Measurements from ENCODE around the gene PRR5L.

PRR5L gene

GRCh38 chr11:36380296-36381014 is 84.4 kb downstream of the PRR5L start:
- Histone ChIP-seq H3K4me3 (ENCODE audit: low read depth, low read length) (no peak overlapping the region), H3K4me1 (ENCODE audit: control insufficient read depth, insufficient read depth, low read length) (peaks cover 9% of the 10 kb centered on the region; the same call in 1 of the 2 replicates), H3K27me3 (ENCODE audit: control insufficient read depth, insufficient read depth, low read length) (peaks cover 29% of the 10 kb centered on the region), H3K9me3 (ENCODE audit: control insufficient read depth, insufficient read depth, low read length) (no peaks in the 10 kb centered on the region), H3K9ac (ENCODE audit: low read depth, low read length) (no peak overlapping the region), H3K27ac (ENCODE audit: low read depth, low read length) (no peak overlapping the region), H3K36me3 (ENCODE audit: control insufficient read depth, insufficient read depth, low read length) (no peaks in the 10 kb centered on the region)

- no peak overlapping the region for H3K27ac ChIP-seq (ENCODE audit: low read depth, low read length)
- H3K9me3 ChIP-seq (ENCODE audit: control insufficient read depth, insufficient read depth, low read length) = no peaks in the 10 kb centered on the region
- no peak overlapping the region for H3K4me3 ChIP-seq (ENCODE audit: low read depth, low read length)
- no peaks in the 10 kb centered on the region for H3K36me3 ChIP-seq (ENCODE audit: control insufficient read depth, insufficient read depth, low read length)
- H3K9ac ChIP-seq (ENCODE audit: low read depth, low read length) = no peak overlapping the region
- H3K27me3 ChIP-seq (ENCODE audit: control insufficient read depth, insufficient read depth, low read length) = peaks cover 27% of the 10 kb centered on the region
- H3K4me1 ChIP-seq (ENCODE audit: control insufficient read depth, insufficient read depth, low read length) = peaks cover 7% of the 10 kb centered on the region; the same call in 1 of the 2 replicates
Observed at GRCh38 chr11:36381015-36381360, 84.9 kb downstream of the PRR5L start.

GRCh38 chr11:36383195-36383594 is 87.1 kb downstream of the PRR5L start:
- Histone ChIP-seq H3K9ac (ENCODE audit: low read depth, low read length) (no peak overlapping the region), H3K9me3 (ENCODE audit: control insufficient read depth, insufficient read depth, low read length) (no peaks in the 10 kb centered on the region), H3K4me1 (ENCODE audit: control insufficient read depth, insufficient read depth, low read length) (peaks cover under 1% of the 10 kb centered on the region; the same call in 1 of the 2 replicates), H3K27me3 (ENCODE audit: control insufficient read depth, insufficient read depth, low read length) (peaks cover 7% of the 10 kb centered on the region), H3K36me3 (ENCODE audit: control insufficient read depth, insufficient read depth, low read length) (no peaks in the 10 kb centered on the region), H3K4me3 (ENCODE audit: low read depth, low read length) (no peak overlapping the region), H3K27ac (ENCODE audit: low read depth, low read length) (no peak overlapping the region)

- H3K27ac ChIP-seq (ENCODE audit: low read depth, low read length) = no peak overlapping the region
- H3K9ac ChIP-seq (ENCODE audit: low read depth, low read length) = no peak overlapping the region
- no peaks in the 10 kb centered on the region for H3K4me1 ChIP-seq (ENCODE audit: control insufficient read depth, insufficient read depth, low read length)
- H3K4me3 ChIP-seq (ENCODE audit: low read depth, low read length) = no peak overlapping the region
- no peaks in the 10 kb centered on the region for H3K36me3 ChIP-seq (ENCODE audit: control insufficient read depth, insufficient read depth, low read length)
- no peaks in the 10 kb centered on the region for H3K9me3 ChIP-seq (ENCODE audit: control insufficient read depth, insufficient read depth, low read length)
- no peaks in the 10 kb centered on the region for H3K27me3 ChIP-seq (ENCODE audit: control insufficient read depth, insufficient read depth, low read length)
Observed at GRCh38 chr11:36385121-36385970, 89.3 kb downstream of the PRR5L start.

- no peak overlapping the region for H3K27ac ChIP-seq (ENCODE audit: low read depth, low read length)
- no peaks in the 10 kb centered on the region for H3K36me3 ChIP-seq (ENCODE audit: control insufficient read depth, insufficient read depth, low read length)
Observed at GRCh38 chr11:36386411-36386810, 90.3 kb downstream of the PRR5L start.

GRCh38 chr11:36388071-36388470 is 92.0 kb downstream of the PRR5L start:
- Histone ChIP-seq H3K36me3 (ENCODE audit: control insufficient read depth, insufficient read depth, low read length) (no peaks in the 10 kb centered on the region), H3K9me3 (ENCODE audit: control insufficient read depth, insufficient read depth, low read length) (no peaks in the 10 kb centered on the region), H3K27ac (ENCODE audit: low read depth, low read length) (no peak overlapping the region), H3K4me3 (ENCODE audit: low read depth, low read length) (no peak overlapping the region), H3K4me1 (ENCODE audit: control insufficient read depth, insufficient read depth, low read length) (no peaks in the 10 kb centered on the region), H3K27me3 (ENCODE audit: control insufficient read depth, insufficient read depth, low read length) (no peaks in the 10 kb centered on the region), H3K9ac (ENCODE audit: low read depth, low read length) (no peak overlapping the region)

More at GRCh38 chr11:36386411-36386810, 90.3 kb downstream of the PRR5L start:
- H3K9ac ChIP-seq (ENCODE audit: low read depth, low read length) = no peak overlapping the region
- H3K4me3 ChIP-seq (ENCODE audit: low read depth, low read length) = no peak overlapping the region
- no peaks in the 10 kb centered on the region for H3K27me3 ChIP-seq (ENCODE audit: control insufficient read depth, insufficient read depth, low read length)
- no peaks in the 10 kb centered on the region for H3K9me3 ChIP-seq (ENCODE audit: control insufficient read depth, insufficient read depth, low read length)
- H3K4me1 ChIP-seq (ENCODE audit: control insufficient read depth, insufficient read depth, low read length) = no peaks in the 10 kb centered on the region

- no peak overlapping the region for H3K27ac ChIP-seq (ENCODE audit: low read depth, low read length)
- H3K36me3 ChIP-seq (ENCODE audit: control insufficient read depth, insufficient read depth, low read length) = no peaks in the 10 kb centered on the region
- no peaks in the 10 kb centered on the region for H3K4me1 ChIP-seq (ENCODE audit: control insufficient read depth, insufficient read depth, low read length)
- H3K27me3 ChIP-seq (ENCODE audit: control insufficient read depth, insufficient read depth, low read length) = no peaks in the 10 kb centered on the region
- no peak overlapping the region for H3K9ac ChIP-seq (ENCODE audit: low read depth, low read length)
- no peaks in the 10 kb centered on the region for H3K9me3 ChIP-seq (ENCODE audit: control insufficient read depth, insufficient read depth, low read length)
- no peak overlapping the region for H3K4me3 ChIP-seq (ENCODE audit: low read depth, low read length)
Observed at GRCh38 chr11:36388951-36389350, 92.9 kb downstream of the PRR5L start.

GRCh38 chr11:36389811-36390210 is 93.7 kb downstream of the PRR5L start:
- Histone ChIP-seq H3K36me3 (ENCODE audit: control insufficient read depth, insufficient read depth, low read length) (no peaks in the 10 kb centered on the region), H3K27ac (ENCODE audit: low read depth, low read length) (no peak overlapping the region), H3K9me3 (ENCODE audit: control insufficient read depth, insufficient read depth, low read length) (no peaks in the 10 kb centered on the region), H3K27me3 (ENCODE audit: control insufficient read depth, insufficient read depth, low read length) (no peaks in the 10 kb centered on the region), H3K4me1 (ENCODE audit: control insufficient read depth, insufficient read depth, low read length) (no peaks in the 10 kb centered on the region), H3K4me3 (ENCODE audit: low read depth, low read length) (no peak overlapping the region), H3K9ac (ENCODE audit: low read depth, low read length) (no peak overlapping the region)

GRCh38 chr11:36390963-36391471 is 94.9 kb downstream of the PRR5L start:
- no peak overlapping the region for H3K9ac ChIP-seq (ENCODE audit: low read depth, low read length)
- H3K27me3 ChIP-seq (ENCODE audit: control insufficient read depth, insufficient read depth, low read length) = no peaks in the 10 kb centered on the region
- H3K4me3 ChIP-seq (ENCODE audit: low read depth, low read length) = no peak overlapping the region
- H3K27ac ChIP-seq (ENCODE audit: low read depth, low read length) = no peak overlapping the region
- H3K4me1 ChIP-seq (ENCODE audit: control insufficient read depth, insufficient read depth, low read length) = no peaks in the 10 kb centered on the region
- H3K9me3 ChIP-seq (ENCODE audit: control insufficient read depth, insufficient read depth, low read length) = no peaks in the 10 kb centered on the region
- no peaks in the 10 kb centered on the region for H3K36me3 ChIP-seq (ENCODE audit: control insufficient read depth, insufficient read depth, low read length)

- Histone ChIP-seq H3K36me3 (ENCODE audit: control insufficient read depth, insufficient read depth, low read length) (no peaks in the 10 kb centered on the region), H3K27me3 (ENCODE audit: control insufficient read depth, insufficient read depth, low read length) (no peaks in the 10 kb centered on the region), H3K9ac (ENCODE audit: low read depth, low read length) (no peak overlapping the region), H3K27ac (ENCODE audit: low read depth, low read length) (no peak overlapping the region), H3K4me1 (ENCODE audit: control insufficient read depth, insufficient read depth, low read length) (no peaks in the 10 kb centered on the region), H3K4me3 (ENCODE audit: low read depth, low read length) (no peak overlapping the region), H3K9me3 (ENCODE audit: control insufficient read depth, insufficient read depth, low read length) (no peaks in the 10 kb centered on the region)
Observed at GRCh38 chr11:36392196-36392595, 96.1 kb downstream of the PRR5L start.

GRCh38 chr11:36394056-36394455 is 98.0 kb downstream of the PRR5L start:
- no peak overlapping the region for H3K9ac ChIP-seq (ENCODE audit: low read depth, low read length)
- no peaks in the 10 kb centered on the region for H3K9me3 ChIP-seq (ENCODE audit: control insufficient read depth, insufficient read depth, low read length)
- no peaks in the 10 kb centered on the region for H3K36me3 ChIP-seq (ENCODE audit: control insufficient read depth, insufficient read depth, low read length)
- no peaks in the 10 kb centered on the region for H3K4me1 ChIP-seq (ENCODE audit: control insufficient read depth, insufficient read depth, low read length)
- H3K27me3 ChIP-seq (ENCODE audit: control insufficient read depth, insufficient read depth, low read length) = no peaks in the 10 kb centered on the region
- no peak overlapping the region for H3K4me3 ChIP-seq (ENCODE audit: low read depth, low read length)
- H3K27ac ChIP-seq (ENCODE audit: low read depth, low read length) = no peak overlapping the region
